Measurements from ENCODE around the gene ABHD17A.

ABHD17A gene

GRCh38 chr19:1907563-1908363 lies 22.5 kb upstream of the ABHD17A start:
- Histone ChIP-seq H3K4me3 (ENCODE audit: low read length) (no peak overlapping the region), H3F3A (ENCODE audit: control insufficient read depth, insufficient read depth) (peaks cover 17% of the 10 kb centered on the region), H3K36me3 (ENCODE audit: control insufficient read depth, low read length) (peaks cover 7% of the 10 kb centered on the region), H3K4me1 (ENCODE audit: control insufficient read depth, low read length) (peaks cover 29% of the 10 kb centered on the region), H3K27ac (ENCODE audit: low read depth, low read length) (no peak overlapping the region), H3K79me2 (ENCODE audit: control insufficient read depth, low read length) (peaks cover 70% of the 10 kb centered on the region), H4K20me1 (ENCODE audit: control insufficient read depth, insufficient read depth, low read depth, low read length) (no peaks in the 10 kb centered on the region; the same call in 1 of the 2 replicates), H3K4me2 (ENCODE audit: low read length) (no peak overlapping the region), H3K9me2 (replicated peaks; ENCODE audit: control insufficient read depth, low read length) (no peaks in the 10 kb centered on the region), H3K27me3 (ENCODE audit: control insufficient read depth, low read length) (no peaks in the 10 kb centered on the region), H3K9me3 (ENCODE audit: control insufficient read depth, insufficient read depth, low read length) (no peaks in the 10 kb centered on the region)
- TF ChIP-seq, protein P1, sequence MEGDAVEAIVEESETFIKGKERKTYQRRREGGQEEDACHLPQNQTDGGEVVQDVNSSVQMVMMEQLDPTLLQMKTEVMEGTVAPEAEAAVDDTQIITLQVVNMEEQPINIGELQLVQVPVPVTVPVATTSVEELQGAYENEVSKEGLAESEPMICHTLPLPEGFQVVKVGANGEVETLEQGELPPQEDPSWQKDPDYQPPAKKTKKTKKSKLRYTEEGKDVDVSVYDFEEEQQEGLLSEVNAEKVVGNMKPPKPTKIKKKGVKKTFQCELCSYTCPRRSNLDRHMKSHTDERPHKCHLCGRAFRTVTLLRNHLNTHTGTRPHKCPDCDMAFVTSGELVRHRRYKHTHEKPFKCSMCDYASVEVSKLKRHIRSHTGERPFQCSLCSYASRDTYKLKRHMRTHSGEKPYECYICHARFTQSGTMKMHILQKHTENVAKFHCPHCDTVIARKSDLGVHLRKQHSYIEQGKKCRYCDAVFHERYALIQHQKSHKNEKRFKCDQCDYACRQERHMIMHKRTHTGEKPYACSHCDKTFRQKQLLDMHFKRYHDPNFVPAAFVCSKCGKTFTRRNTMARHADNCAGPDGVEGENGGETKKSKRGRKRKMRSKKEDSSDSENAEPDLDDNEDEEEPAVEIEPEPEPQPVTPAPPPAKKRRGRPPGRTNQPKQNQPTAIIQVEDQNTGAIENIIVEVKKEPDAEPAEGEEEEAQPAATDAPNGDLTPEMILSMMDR (IDR thresholded peaks at IDR 0.05; ENCODE audit: low read depth, low read length, poor library complexity, severe bottlenecking), result no peak

- no peak for TF ChIP-seq EZH2phosphoT487 (IDR thresholded peaks at IDR 0.05; ENCODE audit: borderline replicate concordance, low read length)
- TF ChIP-seq, protein P1 (IDR thresholded peaks at IDR 0.05; ENCODE audit: low read depth, low read length, poor library complexity, severe bottlenecking), result no peak
- H3F3A ChIP-seq (ENCODE audit: control insufficient read depth, insufficient read depth), result peaks cover 19% of the 10 kb centered on the region
- no peaks in the 10 kb centered on the region for H3K9me3 ChIP-seq (ENCODE audit: control insufficient read depth, insufficient read depth, low read length)
- H4K20me1 ChIP-seq (ENCODE audit: control insufficient read depth, insufficient read depth, low read depth, low read length), result no peaks in the 10 kb centered on the region; the same call in 1 of the 2 replicates
- H3K36me3 ChIP-seq (ENCODE audit: control insufficient read depth, low read length), result peaks cover 6% of the 10 kb centered on the region
- no peaks in the 10 kb centered on the region for H3K27me3 ChIP-seq (ENCODE audit: control insufficient read depth, low read length)
- peaks cover 31% of the 10 kb centered on the region for H3K4me1 ChIP-seq (ENCODE audit: control insufficient read depth, low read length)
- H3K79me2 ChIP-seq (ENCODE audit: control insufficient read depth, low read length), result peaks cover 63% of the 10 kb centered on the region
- H3K27ac ChIP-seq (ENCODE audit: low read depth, low read length), result no peak overlapping the region
- no peaks in the 10 kb centered on the region for H3K9me2 ChIP-seq (replicated peaks; ENCODE audit: control insufficient read depth, low read length)
- no peak overlapping the region for H3K4me2 ChIP-seq (ENCODE audit: low read length)
- no peak overlapping the region for H3K4me3 ChIP-seq (ENCODE audit: low read length)
Measured at GRCh38 chr19:1906985-1907562, 21.8 kb upstream of the ABHD17A start.

DNA sequence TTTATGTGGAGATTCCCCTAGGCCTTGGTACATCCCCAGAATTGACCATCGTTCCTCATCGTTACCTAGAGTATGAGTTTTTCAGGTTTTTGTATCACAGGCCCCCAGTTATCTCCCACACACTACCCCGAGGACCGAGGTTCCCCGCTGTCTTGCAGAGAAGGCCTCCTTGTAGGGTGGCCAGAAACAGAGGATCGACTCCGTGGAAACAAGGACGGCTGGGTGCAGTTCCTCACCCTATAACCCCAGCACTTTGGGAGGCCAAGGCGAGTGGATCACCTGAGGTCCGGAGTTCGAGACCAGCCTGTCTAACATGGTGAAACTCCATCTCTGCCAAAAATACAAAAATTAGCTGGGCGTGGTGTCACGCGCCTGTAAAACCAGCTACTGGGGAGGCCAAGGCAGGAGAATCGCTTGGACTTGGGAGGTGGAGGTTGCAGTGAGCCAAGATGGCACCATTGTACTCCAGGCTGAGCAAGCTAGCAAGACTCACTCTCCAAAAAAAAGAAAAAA lies 20.6 kb upstream of the ABHD17A start:
- no peaks in the 10 kb centered on the region; the same call in 1 of the 2 replicates for H4K20me1 ChIP-seq (ENCODE audit: control insufficient read depth, insufficient read depth, low read depth, low read length)
- no peaks in the 10 kb centered on the region for H3K9me3 ChIP-seq (ENCODE audit: control insufficient read depth, insufficient read depth, low read length)
- H3F3A ChIP-seq (ENCODE audit: control insufficient read depth, insufficient read depth), result peaks cover 19% of the 10 kb centered on the region
- H3K27ac ChIP-seq (ENCODE audit: low read depth, low read length), result peak overlapping the region; percentile 20; the same call in 1 of the 2 replicates
- peak overlapping the region; percentile 95 for H3K4me2 ChIP-seq (ENCODE audit: low read length)
- H3K36me3 ChIP-seq (ENCODE audit: control insufficient read depth, low read length), result peaks cover 6% of the 10 kb centered on the region
- H3K27me3 ChIP-seq (ENCODE audit: control insufficient read depth, low read length), result no peaks in the 10 kb centered on the region
- peaks cover 52% of the 10 kb centered on the region for H3K79me2 ChIP-seq (ENCODE audit: control insufficient read depth, low read length)
- peak overlapping the region; percentile 90 for H3K4me3 ChIP-seq (ENCODE audit: low read length)
- TF ChIP-seq, protein P1 (IDR thresholded peaks at IDR 0.05; ENCODE audit: low read depth, low read length, poor library complexity, severe bottlenecking), result no peak
- TF ChIP-seq EZH2phosphoT487 (IDR thresholded peaks at IDR 0.05; ENCODE audit: borderline replicate concordance, low read length), result no peak
- H3K4me1 ChIP-seq (ENCODE audit: control insufficient read depth, low read length), result peaks cover 31% of the 10 kb centered on the region
- no peaks in the 10 kb centered on the region for H3K9me2 ChIP-seq (replicated peaks; ENCODE audit: control insufficient read depth, low read length)

All from DOHH2 (cell line).